Natural killer cell (primary cell): Measurements from ENCODE around the gene INTS7. TPM values are rescaled to one million over a fixed set of nuclear protein-coding genes. Genes with fewer than 3 reads are reported as not detected.

Experiments used
- ATAC-seq, 3 donors: fragments of 150-1000 bp in 2 of 3; fragments of 200-7000 bp in 1 of 3; cut with Tn5 transposase; 1 replicate in 1 of 3; 2 replicates in 2 of 3; pipeline ENCODE4 v1.10.0; 2021; ENCODE audit warnings: mild to moderate bottlenecking in 2 of 3, moderate library complexity in 2 of 3
- DNase-seq, 2 donors: peaks; one replicate each; pipeline versions ENCODE4 v3.0.0 to v3.0.0-alpha.2; 2013 to 2021; ENCODE audit warnings: mixed read lengths in 1 of 2
- H3K27ac ChIP-seq: one replicate; pipeline ENCODE4 v1.5.1; 2013; ENCODE audit warnings: mild to moderate bottlenecking, low read length
- H3K27me3 ChIP-seq: one replicate; pipeline ENCODE4 v1.6.1; 2013; ENCODE audit warnings: low read length; ENCODE audit not compliant: control insufficient read depth, insufficient read depth
- H3K36me3 ChIP-seq: one replicate; pipeline ENCODE4 v1.6.1; 2013; ENCODE audit warnings: low read length; ENCODE audit not compliant: control insufficient read depth, insufficient read depth
- H3K4me1 ChIP-seq: one replicate; pipeline ENCODE4 v1.6.1; 2013; ENCODE audit warnings: low read length; ENCODE audit not compliant: control insufficient read depth, insufficient read depth
- H3K4me3 ChIP-seq: one replicate; pipeline ENCODE4 v1.5.1; 2013; ENCODE audit warnings: low read length
- H3K9me3 ChIP-seq: one replicate; pipeline ENCODE4 v1.6.1; 2013; ENCODE audit warnings: low read length; ENCODE audit not compliant: control insufficient read depth, insufficient read depth
- H3K27ac Mint-ChIP-seq, 2 donors: one replicate each; pipeline ENCODE4 v1.8.0; 2022; ENCODE audit warnings: mild to moderate bottlenecking in 2 of 2, mixed read lengths in 2 of 2, moderate library complexity in 1 of 2
- H3K27me3 Mint-ChIP-seq, 2 donors: one replicate each; pipeline ENCODE4 v1.8.0; 2022; ENCODE audit warnings: low read depth in 2 of 2, mixed read lengths in 2 of 2
- H3K36me3 Mint-ChIP-seq: one replicate; pipeline ENCODE4 v1.8.0; 2022; ENCODE audit warnings: mixed read lengths
- H3K4me1 Mint-ChIP-seq, 2 donors: one replicate each; pipeline ENCODE4 v1.8.0; 2022; ENCODE audit warnings: mixed read lengths in 2 of 2
- H3K4me3 Mint-ChIP-seq: one replicate; pipeline ENCODE4 v1.8.0; 2022; ENCODE audit warnings: mild to moderate bottlenecking, moderate library complexity, mixed read lengths
- H3K9me3 Mint-ChIP-seq, 2 donors: one replicate each; pipeline ENCODE4 v1.8.0; 2022; ENCODE audit warnings: mixed read lengths in 2 of 2
- CTCF ChIP-seq: fragments of 200-600 bp; IDR thresholded peaks from one replicate; pipeline ENCODE4 v1.8.0; 2022; ENCODE audit warnings: antibody characterized with exemption
- WGBS: methylation state at CpG from one replicate; pipeline ENCODE4 v1.1.7; 2013; ENCODE audit warnings: missing lambda C conversion rate; ENCODE audit not compliant: insufficient coverage; 5-methylcytosine and 5-hydroxymethylcytosine counted together
- intact Hi-C: fragments of 100-400 bp; cut with micrococcal nuclease; formaldehyde crosslinking; loops from one replicate; pipeline ENCODE4 v1.14.2; 2022
- total RNA-seq, 4 donors: library from RNA; stranded (reverse); fragments of 120-200 nt in 1 of 4; gene quantifications; one replicate each; pipeline versions ENCODE4 v1.2.3 to v1.2.4, GENCODE V29; 2013 to 2022

The INTS7 gene
- total RNA-seq, 3 donors from 2014 or later (not counting 1 experiment from before 2014, with no cell fraction given) = 10.0 to 20.3 (median 11.0) TPM

- intact Hi-C loops = no loop called here
- Mint-ChIP-seq H3K27me3 (no peaks in the 10 kb centered on the region), H3K27ac (no peak overlapping the region), H3K4me1 (peaks cover 8 to 15% of the 10 kb centered on the region in 2 donors), H3K9me3 (no peaks in the 10 kb centered on the region), H3K36me3 (no peaks in the 10 kb centered on the region), H3K4me3 (no peak overlapping the region)
- no peaks in the 10 kb centered on the region for H3K36me3 ChIP-seq
- peaks cover 12% of the 10 kb centered on the region for H3K4me1 ChIP-seq
- no peak overlapping the region for H3K4me3 ChIP-seq
- 96% methylated on average over 4 of the region's 5 CpGs for WGBS
- no peaks in the 10 kb centered on the region for H3K27me3 ChIP-seq
- DNase-seq (no peak), ATAC-seq (no peak)
- no peak for TF ChIP-seq CTCF
- H3K9me3 ChIP-seq = no peaks in the 10 kb centered on the region
- H3K27ac ChIP-seq = no peak overlapping the region
Measured at GRCh38 chr1:211893260-211893659, 142.1 kb downstream of the INTS7 start.

GRCh38 chr1:211892577-211892976 lies 142.8 kb downstream of the INTS7 start:
- TF ChIP-seq CTCF = no peak
- no peak for DNase-seq
- Mint-ChIP-seq H3K4me3 (no peak overlapping the region), H3K9me3 (no peaks in the 10 kb centered on the region), H3K36me3 (no peaks in the 10 kb centered on the region), H3K27me3 (no peaks in the 10 kb centered on the region), H3K4me1 (peaks cover 15 to 20% of the 10 kb centered on the region in 2 donors), H3K27ac (no peak overlapping the region)
- Histone ChIP-seq H3K27me3 (no peaks in the 10 kb centered on the region), H3K4me1 (peaks cover 15% of the 10 kb centered on the region), H3K4me3 (no peak overlapping the region), H3K27ac (no peak overlapping the region), H3K36me3 (no peaks in the 10 kb centered on the region), H3K9me3 (no peaks in the 10 kb centered on the region)
- intact Hi-C loops = no loop called here
- WGBS = 90% methylated on average over 3 of the region's 3 CpGs
- ATAC-seq = no peak

- peaks cover 0 to 3% of the 10 kb centered on the region in 2 donors for H3K27me3 Mint-ChIP-seq
- no peaks in the 10 kb centered on the region for H3K9me3 ChIP-seq
- peaks cover 15 to 23% of the 10 kb centered on the region in 2 donors for H3K4me1 Mint-ChIP-seq
- no peak overlapping the region for H3K4me3 ChIP-seq
- DNase-seq (no peak), ATAC-seq (no peak)
- no peak overlapping the region for H3K27ac ChIP-seq
- no peaks in the 10 kb centered on the region for H3K36me3 Mint-ChIP-seq
- WGBS = 70% methylated on average over 1 of the region's 1 CpG
- no peaks in the 10 kb centered on the region for H3K9me3 Mint-ChIP-seq
- H3K27ac Mint-ChIP-seq = peak overlapping the region in 1 of 2 donors; percentile 84
- H3K36me3 ChIP-seq = no peaks in the 10 kb centered on the region
- no peak overlapping the region for H3K4me3 Mint-ChIP-seq
- no peak for TF ChIP-seq CTCF
- peaks cover 19% of the 10 kb centered on the region for H3K4me1 ChIP-seq
- intact Hi-C loops = no loop called here
- H3K27me3 ChIP-seq = no peaks in the 10 kb centered on the region
Measured at GRCh38 chr1:211891708-211892107, 143.6 kb downstream of the INTS7 start.

Other genes starting within 250 kb of the INTS7 start
- gene LPGAT1, start 204.8 kb downstream of the INTS7 start, total RNA-seq = 10 to 100 TPM; 58.6 to 76.3 (median 71.5) TPM
- 1 to 10 TPM; 1.1 to 4.0 (median 3.3) TPM for gene DTL, start 191 bp upstream of the INTS7 start, total RNA-seq
- gene PPP2R5A, start 249.9 kb upstream of the INTS7 start, total RNA-seq = 10 to 100 TPM; 74.0 to 99.8 (median 86.4) TPM